Measurements from ENCODE around the gene USP12. TPM values are rescaled to one million over a fixed set of nuclear protein-coding genes. Genes with fewer than 3 reads are reported as not detected.

USP12 gene
- total RNA-seq, 4 donors from 2014 or later, result 26.2 to 39.0 (median 28.9) TPM

DNA sequence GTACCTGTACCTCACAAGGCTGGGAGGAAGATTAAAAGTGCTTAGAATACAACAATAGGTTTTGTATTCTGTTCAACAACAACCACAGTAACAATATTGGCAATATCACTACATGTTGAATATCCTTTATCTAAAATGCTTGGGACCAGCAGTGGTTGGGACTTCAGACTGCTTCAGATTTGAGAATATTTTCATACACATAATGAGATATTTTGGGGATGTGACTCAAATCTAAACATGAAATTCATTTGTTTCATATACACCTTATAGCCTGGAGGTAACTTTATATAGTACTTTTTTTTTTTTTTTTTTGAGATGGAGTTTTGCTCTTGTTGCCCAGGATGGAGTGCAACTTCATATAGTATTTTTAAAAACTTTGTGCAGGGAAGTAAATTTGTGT lies 73.9 kb downstream of the USP12 start:
- TF ChIP-seq, protein P1, sequence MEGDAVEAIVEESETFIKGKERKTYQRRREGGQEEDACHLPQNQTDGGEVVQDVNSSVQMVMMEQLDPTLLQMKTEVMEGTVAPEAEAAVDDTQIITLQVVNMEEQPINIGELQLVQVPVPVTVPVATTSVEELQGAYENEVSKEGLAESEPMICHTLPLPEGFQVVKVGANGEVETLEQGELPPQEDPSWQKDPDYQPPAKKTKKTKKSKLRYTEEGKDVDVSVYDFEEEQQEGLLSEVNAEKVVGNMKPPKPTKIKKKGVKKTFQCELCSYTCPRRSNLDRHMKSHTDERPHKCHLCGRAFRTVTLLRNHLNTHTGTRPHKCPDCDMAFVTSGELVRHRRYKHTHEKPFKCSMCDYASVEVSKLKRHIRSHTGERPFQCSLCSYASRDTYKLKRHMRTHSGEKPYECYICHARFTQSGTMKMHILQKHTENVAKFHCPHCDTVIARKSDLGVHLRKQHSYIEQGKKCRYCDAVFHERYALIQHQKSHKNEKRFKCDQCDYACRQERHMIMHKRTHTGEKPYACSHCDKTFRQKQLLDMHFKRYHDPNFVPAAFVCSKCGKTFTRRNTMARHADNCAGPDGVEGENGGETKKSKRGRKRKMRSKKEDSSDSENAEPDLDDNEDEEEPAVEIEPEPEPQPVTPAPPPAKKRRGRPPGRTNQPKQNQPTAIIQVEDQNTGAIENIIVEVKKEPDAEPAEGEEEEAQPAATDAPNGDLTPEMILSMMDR (IDR thresholded peaks at IDR 0.05; ENCODE audit: low read depth), result no peak

DNA sequence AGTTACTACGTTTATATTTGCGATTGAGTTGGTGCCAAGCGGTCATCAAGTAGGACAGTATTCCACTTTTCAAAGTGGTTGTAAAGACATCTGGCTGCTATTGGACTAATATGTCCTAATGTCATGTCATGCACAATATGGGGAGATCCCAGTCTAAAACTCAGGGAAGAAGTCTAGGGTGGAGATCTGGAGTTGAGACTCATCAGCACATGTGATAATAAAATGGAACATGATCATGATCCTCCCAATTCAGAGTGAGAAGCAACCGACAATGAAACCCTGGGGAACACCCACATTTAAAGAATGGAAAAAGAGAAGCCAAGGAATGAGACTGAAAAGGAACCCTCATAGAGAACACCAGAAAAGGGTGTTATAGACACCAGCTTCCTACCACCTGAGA lies 80.2 kb downstream of the USP12 start:
- TF ChIP-seq, protein P1 (IDR thresholded peaks at IDR 0.05; ENCODE audit: low read depth), result no peak

DNA sequence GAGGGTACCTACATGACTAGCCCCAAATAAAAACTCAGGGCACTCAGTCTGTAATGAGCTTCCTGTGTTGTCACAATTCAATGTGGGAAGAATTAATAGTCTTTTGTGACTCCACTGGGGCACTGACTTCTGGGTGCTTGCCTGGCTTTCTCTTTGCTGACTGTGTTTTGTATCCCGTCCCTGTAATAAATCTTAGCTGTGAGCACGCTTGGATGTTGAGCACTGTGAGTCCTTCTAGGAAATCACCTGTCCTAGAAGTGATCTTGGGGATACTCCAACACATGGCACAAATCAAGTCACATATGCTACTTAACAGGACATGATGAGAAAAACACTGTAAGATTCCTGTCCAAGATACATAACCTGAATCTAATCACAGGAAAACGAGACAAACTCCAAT lies 83.0 kb downstream of the USP12 start:
- TF ChIP-seq, protein P1 (IDR thresholded peaks at IDR 0.05; ENCODE audit: low read depth), result no peak

DNA sequence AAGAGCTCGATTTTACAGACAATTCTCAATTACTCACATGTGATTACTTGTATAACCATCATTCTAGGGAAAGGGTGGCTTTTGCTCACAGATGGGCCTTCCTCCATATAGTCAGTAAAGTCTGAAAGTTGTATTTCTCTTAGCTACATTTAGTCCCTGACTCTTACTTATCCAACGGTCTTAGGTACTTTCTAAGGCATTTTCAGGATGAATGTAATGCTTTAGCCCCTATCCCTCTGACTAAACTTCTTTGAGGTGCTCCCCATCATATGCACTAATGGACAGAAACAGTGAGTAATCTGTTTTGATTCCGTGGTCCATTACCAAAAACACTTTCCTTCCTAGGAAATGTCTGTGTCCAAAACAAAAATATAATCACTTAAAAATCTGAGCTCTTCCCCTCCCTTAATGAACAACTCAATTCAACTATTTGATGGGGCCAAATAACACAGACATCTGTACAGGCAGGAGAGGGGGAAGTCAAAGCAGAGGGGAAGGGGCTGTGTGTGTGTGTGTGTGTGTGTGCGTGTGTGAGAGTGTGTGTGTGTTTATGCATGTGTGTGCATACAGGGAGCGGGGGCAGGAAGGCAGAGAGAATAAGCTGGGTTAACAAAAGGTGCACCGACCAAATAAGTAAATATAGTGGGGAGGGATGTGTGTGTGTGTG lies 84.9 kb downstream of the USP12 start:
- TF ChIP-seq, protein P1 (IDR thresholded peaks at IDR 0.05; ENCODE audit: low read depth), result no peak

DNA sequence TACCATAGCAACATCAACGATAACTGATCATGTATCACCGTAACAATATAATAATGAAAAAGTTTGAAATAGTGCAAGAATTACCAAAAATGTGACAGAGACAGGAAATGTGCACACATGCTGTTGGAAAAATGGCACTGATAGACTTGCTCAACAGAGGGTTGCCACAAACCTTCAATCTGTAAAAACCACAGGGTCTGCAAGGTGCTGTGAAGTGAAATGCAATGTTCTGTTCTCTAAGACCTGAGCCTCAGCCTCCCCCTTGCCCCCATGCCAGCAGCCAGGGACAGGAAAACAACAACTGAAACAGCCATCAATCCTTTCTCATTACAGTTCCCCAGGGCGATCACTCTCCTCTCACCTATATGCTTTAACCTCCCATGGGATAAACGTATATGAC lies 88.4 kb downstream of the USP12 start:
- TF ChIP-seq, protein P1 (IDR thresholded peaks at IDR 0.05; ENCODE audit: low read depth), result no peak

DNA sequence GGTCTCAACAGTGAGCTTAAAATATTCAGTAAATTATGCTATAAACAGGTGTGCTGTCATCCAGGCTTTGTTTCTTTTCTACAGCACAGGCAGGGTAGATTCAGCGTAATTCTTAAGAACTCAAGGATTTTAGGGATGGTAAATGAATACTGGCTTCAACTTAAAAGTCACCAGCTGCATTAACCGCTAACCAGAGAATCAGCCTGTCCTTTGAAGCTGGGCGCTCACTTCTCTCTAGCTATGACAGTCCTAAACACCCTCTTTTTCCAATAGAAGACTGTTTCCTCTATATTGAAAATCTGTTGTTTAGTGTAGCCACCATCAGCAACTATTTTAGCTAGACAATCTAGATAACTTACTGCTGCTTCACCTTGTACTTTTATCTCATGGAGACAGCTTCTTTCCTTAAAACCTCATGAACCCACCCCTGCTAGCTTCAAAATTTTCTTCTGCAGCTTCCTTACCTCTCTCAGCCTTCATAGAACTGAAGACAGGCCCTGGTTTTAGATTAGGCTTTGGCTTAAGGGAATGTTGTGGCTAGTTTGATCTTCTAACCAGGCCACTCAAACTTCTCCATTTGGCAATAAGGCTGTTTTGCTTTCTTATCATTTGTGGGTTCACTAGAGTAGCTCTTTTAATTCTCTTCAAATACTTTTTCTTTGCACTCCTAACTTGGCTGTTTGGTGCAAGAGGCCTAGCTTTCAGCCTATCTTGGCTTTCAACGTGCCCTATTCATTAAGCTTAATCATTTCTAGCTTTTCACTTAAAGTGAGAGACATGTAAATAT lies 89.5 kb downstream of the USP12 start:
- TF ChIP-seq, protein P1 (IDR thresholded peaks at IDR 0.05; ENCODE audit: low read depth), result no peak
